Measurements from ENCODE around the gene PYCR2. TPM values are rescaled to one million over a fixed set of nuclear protein-coding genes. Genes with fewer than 3 reads are reported as not detected.

Gene PYCR2
- total RNA-seq, 2 donors from 2014 or later = 34.2 to 52.4 TPM

DNA sequence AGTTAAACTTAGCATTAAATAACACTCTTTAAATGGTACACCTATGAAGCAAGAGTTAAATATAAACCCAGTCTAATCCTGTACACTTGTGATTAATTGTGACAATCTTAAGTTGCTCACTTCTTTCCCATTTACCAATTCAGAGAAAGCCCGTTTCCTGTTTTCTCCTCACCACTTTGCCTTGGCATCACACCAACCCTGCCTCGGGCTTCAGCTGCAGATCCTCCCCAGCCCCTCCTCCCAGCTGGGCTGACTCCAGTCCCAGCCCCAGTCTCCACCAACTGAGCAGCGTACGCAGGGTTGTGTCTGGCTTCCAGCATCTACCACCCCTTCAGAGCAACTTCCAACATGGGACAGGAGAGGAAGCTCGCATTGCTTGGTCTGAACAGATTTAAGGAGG is 4.1 kb downstream of the PYCR2 start:
- DNase-seq (peak; percentile 86 to 95 (median 94)), ATAC-seq (peak; percentile 51)
- H3K27ac ChIP-seq = peak overlapping the region; percentile 55 to 98 (median 87)
- no peaks in the 10 kb centered on the region for H3K27me3 ChIP-seq
- no peaks in the 10 kb centered on the region for H3K9me3 ChIP-seq
- no peak for TF ChIP-seq POLR2A (IDR thresholded peaks at IDR 0.05)
- TF ChIP-seq, protein P1, sequence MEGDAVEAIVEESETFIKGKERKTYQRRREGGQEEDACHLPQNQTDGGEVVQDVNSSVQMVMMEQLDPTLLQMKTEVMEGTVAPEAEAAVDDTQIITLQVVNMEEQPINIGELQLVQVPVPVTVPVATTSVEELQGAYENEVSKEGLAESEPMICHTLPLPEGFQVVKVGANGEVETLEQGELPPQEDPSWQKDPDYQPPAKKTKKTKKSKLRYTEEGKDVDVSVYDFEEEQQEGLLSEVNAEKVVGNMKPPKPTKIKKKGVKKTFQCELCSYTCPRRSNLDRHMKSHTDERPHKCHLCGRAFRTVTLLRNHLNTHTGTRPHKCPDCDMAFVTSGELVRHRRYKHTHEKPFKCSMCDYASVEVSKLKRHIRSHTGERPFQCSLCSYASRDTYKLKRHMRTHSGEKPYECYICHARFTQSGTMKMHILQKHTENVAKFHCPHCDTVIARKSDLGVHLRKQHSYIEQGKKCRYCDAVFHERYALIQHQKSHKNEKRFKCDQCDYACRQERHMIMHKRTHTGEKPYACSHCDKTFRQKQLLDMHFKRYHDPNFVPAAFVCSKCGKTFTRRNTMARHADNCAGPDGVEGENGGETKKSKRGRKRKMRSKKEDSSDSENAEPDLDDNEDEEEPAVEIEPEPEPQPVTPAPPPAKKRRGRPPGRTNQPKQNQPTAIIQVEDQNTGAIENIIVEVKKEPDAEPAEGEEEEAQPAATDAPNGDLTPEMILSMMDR (IDR thresholded peaks at IDR 0.05) = no peak
- 4 to 22% methylated on average over 4 to 5 of the region's 5 CpGs for WGBS, 2 donors
- H3K36me3 ChIP-seq (replicated peaks in 1 of 2; ENCODE audit: insufficient read depth in 1 of 2, low read depth in 2 of 2) = no peaks in the 10 kb centered on the region
- peaks cover 55% of the 10 kb centered on the region for H3K4me1 ChIP-seq
- intact Hi-C loops (cut with DNase I) = no loop called here
- no peak overlapping the region for H3K4me3 ChIP-seq

DNA sequence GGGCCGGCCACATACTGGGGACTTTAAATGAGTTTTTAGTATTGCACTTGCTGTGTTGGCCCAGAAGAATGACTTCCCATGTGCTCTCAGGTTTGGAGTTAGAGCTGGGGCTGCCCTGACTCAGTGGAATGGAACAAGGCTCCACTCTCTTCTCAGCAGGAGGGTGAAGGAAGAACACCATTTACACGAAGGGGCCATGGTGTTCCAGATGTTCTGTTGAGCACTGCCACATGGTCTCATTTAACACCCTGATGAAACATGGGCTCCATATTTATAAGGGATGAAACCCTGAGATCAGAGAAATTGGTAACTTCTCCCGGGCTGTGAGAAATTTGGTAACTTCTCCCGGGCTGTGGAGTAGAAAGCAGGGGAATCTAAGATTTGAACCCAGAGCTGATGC is 5.8 kb downstream of the PYCR2 start:
- no peaks in the 10 kb centered on the region for H3K36me3 ChIP-seq (replicated peaks in 1 of 2; ENCODE audit: insufficient read depth in 1 of 2, low read depth in 2 of 2)

DNA sequence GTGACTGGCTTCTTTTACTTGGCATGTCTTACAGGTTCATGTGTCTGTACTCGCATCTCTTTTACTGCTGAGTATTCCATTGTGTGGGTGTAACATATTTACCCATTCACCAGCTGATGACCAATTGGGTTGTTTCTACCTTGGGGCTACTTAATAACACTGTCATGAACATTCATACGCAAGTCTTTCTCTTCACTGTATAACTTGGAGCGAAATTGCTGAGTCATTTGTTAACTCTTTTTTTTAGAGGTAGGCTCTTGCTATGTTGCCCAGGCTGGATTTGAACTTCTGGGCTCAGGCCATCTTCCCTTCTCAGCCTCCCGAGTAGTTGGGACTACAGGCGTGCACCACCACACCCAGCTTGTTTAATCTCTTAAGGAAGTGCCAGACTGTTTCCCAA is 6.5 kb downstream of the PYCR2 start:
- ATAC-seq (no peak), DNase-seq (no peak)
- Histone ChIP-seq H3K36me3 (replicated peaks in 1 of 2; ENCODE audit: insufficient read depth in 1 of 2, low read depth in 2 of 2) (no peaks in the 10 kb centered on the region), H3K9me3 (no peaks in the 10 kb centered on the region), H3K27ac (no peak overlapping the region), H3K27me3 (no peaks in the 10 kb centered on the region), H3K4me3 (no peak overlapping the region), H3K4me1 (peaks cover 40% of the 10 kb centered on the region)
- WGBS, 2 donors = 85 to 86% methylated on average over 5 of the region's 5 CpGs
- intact Hi-C loops (cut with DNase I) = no loop called here
- no peak for TF ChIP-seq POLR2A (IDR thresholded peaks at IDR 0.05)
- TF ChIP-seq, protein P1 (IDR thresholded peaks at IDR 0.05) = no peak

More for the DNA sequence above, 5.8 kb downstream of the PYCR2 start:
- ATAC-seq (no peak), DNase-seq (no peak)
- H3K27me3 ChIP-seq = no peaks in the 10 kb centered on the region
- H3K27ac ChIP-seq = no peak overlapping the region
- TF ChIP-seq POLR2A (IDR thresholded peaks at IDR 0.05) = no peak
- TF ChIP-seq, protein P1 (IDR thresholded peaks at IDR 0.05) = no peak
- no peak overlapping the region for H3K4me3 ChIP-seq
- 97 to 99% methylated on average over 4 of the region's 4 CpGs for WGBS, 2 donors
- intact Hi-C loops (cut with DNase I) = no loop called here
- peaks cover 47% of the 10 kb centered on the region for H3K4me1 ChIP-seq
- no peaks in the 10 kb centered on the region for H3K9me3 ChIP-seq

DNA sequence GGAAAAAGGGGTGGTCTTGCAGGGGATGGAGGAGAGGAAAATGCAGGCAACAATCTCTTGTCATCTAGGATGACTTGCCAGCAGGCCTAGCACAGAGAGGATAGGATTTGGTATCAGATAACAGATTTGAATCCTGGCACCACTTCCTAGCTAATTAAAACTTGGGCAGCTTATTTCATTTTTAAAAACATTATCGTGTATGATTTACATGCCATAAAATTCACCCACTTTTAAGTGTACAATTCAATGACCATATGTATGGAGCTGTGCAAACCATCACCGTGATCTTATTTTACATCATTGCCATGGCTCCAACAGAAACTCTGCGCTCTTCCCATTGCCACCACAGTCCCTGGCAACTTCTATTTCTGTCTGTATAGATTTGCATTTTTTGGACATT is 6.9 kb downstream of the PYCR2 start:
- Histone ChIP-seq H3K27me3 (no peaks in the 10 kb centered on the region), H3K27ac (no peak overlapping the region), H3K4me3 (no peak overlapping the region), H3K4me1 (peaks cover 35% of the 10 kb centered on the region), H3K9me3 (no peaks in the 10 kb centered on the region), H3K36me3 (replicated peaks in 1 of 2; ENCODE audit: insufficient read depth in 1 of 2, low read depth in 2 of 2) (no peaks in the 10 kb centered on the region)
- intact Hi-C loops (cut with DNase I) = no loop called here
- DNase-seq (no peak), ATAC-seq (no peak)
- TF ChIP-seq, protein P1 (IDR thresholded peaks at IDR 0.05) = no peak
- no peak for TF ChIP-seq POLR2A (IDR thresholded peaks at IDR 0.05)
- WGBS, 2 donors = 81 to 93% methylated on average over 3 of the region's 3 CpGs

DNA sequence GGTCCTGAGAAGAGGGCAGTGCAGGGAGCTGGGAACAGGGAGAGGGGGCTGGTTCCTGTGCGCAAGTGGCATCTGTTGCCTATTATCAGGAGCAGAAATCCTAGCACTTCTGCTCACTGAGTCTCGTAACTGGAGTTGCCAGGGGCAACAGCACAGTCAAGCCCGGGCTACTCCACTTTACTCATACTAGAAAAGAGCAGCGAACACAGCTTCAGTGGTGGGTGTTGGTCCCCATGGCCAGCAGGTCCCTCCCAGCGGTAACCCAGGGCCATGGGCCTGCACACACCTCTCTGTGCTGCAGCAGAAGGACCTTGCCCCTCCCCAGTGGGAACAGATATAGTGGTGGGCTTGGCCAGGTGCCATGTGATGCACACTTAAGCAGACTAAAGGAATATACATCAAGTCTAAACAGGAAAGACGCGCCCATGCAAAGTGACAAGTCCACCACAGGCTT is 8.5 kb downstream of the PYCR2 start:
- peaks cover 34% of the 10 kb centered on the region for H3K4me1 ChIP-seq
- no peaks in the 10 kb centered on the region for H3K27me3 ChIP-seq
- intact Hi-C loops (cut with DNase I) = no loop called here
- no peak overlapping the region for H3K4me3 ChIP-seq
- H3K9me3 ChIP-seq = no peaks in the 10 kb centered on the region
- H3K27ac ChIP-seq = no peak overlapping the region
- WGBS, 2 donors = 78 to 88% methylated on average over 5 to 7 of the region's 7 CpGs
- H3K36me3 ChIP-seq (replicated peaks in 1 of 2; ENCODE audit: insufficient read depth in 1 of 2, low read depth in 2 of 2) = no peaks in the 10 kb centered on the region
- ATAC-seq = no peak
- TF ChIP-seq POLR2A (IDR thresholded peaks at IDR 0.05) = no peak
- TF ChIP-seq, protein P1 (IDR thresholded peaks at IDR 0.05) = no peak
- DNase-seq = no peak

Data from body of pancreas (tissue), 4 donors.